Adrenal gland (tissue), 12 donors: ENCODE results near the gene ATF7. TPM values are rescaled to one million over a fixed set of nuclear protein-coding genes. Genes with fewer than 3 reads are reported as not detected.

Source experiments
- DNase-seq, 7 donors: peaks; one replicate each; pipeline ENCODE4 v3.0.0-alpha.2; 2019 to 2020
- H3K27ac ChIP-seq, 5 donors: fragments of 200-600 bp; sonication (generic) in 4 of 5; 1 replicate in 3 of 5; 2 replicates in 2 of 5; pipeline versions ENCODE4 v1.5.1 to v1.8.0; 2016 to 2020; ENCODE audit warnings: mild to moderate bottlenecking in 1 of 5
- H3K27me3 ChIP-seq: fragments of 200-600 bp; 2 replicates; pipeline ENCODE4 v1.8.0; 2021
- H3K36me3 ChIP-seq, 2 donors: fragments of 200-600 bp; replicated peaks in 1 of 2; 1 replicate in 1 of 2; 2 replicates in 1 of 2; pipeline versions ENCODE4 v1.5.1 to v1.8.0; 2018 to 2022
- H3K4me1 ChIP-seq, 2 donors: fragments of 200-600 bp; replicated peaks in 1 of 2; 1 replicate in 1 of 2; 2 replicates in 1 of 2; pipeline versions ENCODE4 v1.5.1 to v1.8.0; 2018 to 2021
- H3K4me3 ChIP-seq, 4 donors: fragments of 200-600 bp; sonication (generic) in 3 of 4; one replicate each; pipeline ENCODE4 v1.5.1; 2016 to 2018
- H3K9me3 ChIP-seq, 3 donors: fragments of 200-600 bp; sonication (generic) in 1 of 3; replicated peaks in 1 of 3; 1 replicate in 2 of 3; 2 replicates in 1 of 3; pipeline versions ENCODE4 v1.5.1 to v1.8.0; 2016 to 2021
- POLR2A ChIP-seq, 2 donors: fragments of 450-650 bp; IDR thresholded peaks; one replicate each; pipeline ENCODE4 v1.6.1; 2017; ENCODE audit warnings: antibody characterized with exemption in 2 of 2, mild to moderate bottlenecking in 2 of 2, moderate library complexity in 1 of 2
- WGBS, 4 donors: extraction: QIAGEN DNeasy Blood & Tissue Kit in 2 of 4; methylation state at CpG; one replicate each; pipeline versions ENCODE4 v1.1.5 to v1.1.7; 2013 to 2017; 5-methylcytosine and 5-hydroxymethylcytosine counted together
- intact Hi-C, 2 donors: fragments of 100-400 bp; cut with DNase I; formaldehyde crosslinking; loops; one replicate each; pipeline versions ENCODE4 v1.14.1 to v1.15.0; 2022 to 2023
- polyA plus RNA-seq, 3 donors: library from polyadenylated mRNA; stranded (reverse); fragments of 200-250 nt in 2 of 3; fragments of 350-450 nt in 1 of 3; fragmentation: Illumina TruSeq in 1 of 3; extraction: RNeasy Lipid Tissue Mini Kit (QIAGEN cat#74804) in 1 of 3; gene quantifications; one replicate each; pipeline ENCODE4 v1.2.3, GENCODE V29; 2013 to 2014
- total RNA-seq, 9 donors: library from RNA; depleted of rRNA in 4 of 9; stranded (reverse); fragments of >200 nt in 4 of 9; fragments of 120-200 nt in 1 of 9; fragmentation: NEBNext Ultra II Directional in 1 of 9; extraction: Animal tissue kit (Norgen Biotek cat#: 25700) in 1 of 9; gene quantifications; one replicate each; pipeline versions ENCODE4 v1.1.0 to v1.2.4, GENCODE V29; 2013 to 2023
- TF ChIP-seq, protein P1 (sequence below), 6 experiments: fragments of 450-650 bp in 4 of 6; fragments of 200-600 bp in 2 of 6; sonication (generic) in 1 of 6; IDR thresholded peaks; 1 replicate in 5 of 6; 2 replicates in 1 of 6; pipeline versions ENCODE4 v1.5.1 to v1.8.0; 2016 to 2021; ENCODE audit warnings: antibody characterized with exemption in 6 of 6, mild to moderate bottlenecking in 2 of 6, moderate library complexity in 1 of 6
- donor health status: healthy with polysubstance abuse.
- donor health status: Bipolar disorder and iron deficiency.
- donor health status: DM: yes; HTN: yes; CAD: no.
- donor health status: DM: no; HTN: no; CAD: no.
- donor health status: DM: no; HTN: no; CAD: no.
- donor health status: DM: yes; HTN: yes; CAD: no.

Gene ATF7
- total and polyA plus RNA-seq, 12 donors, result 12.1 to 41.7 (median 27.5) TPM

DNA sequence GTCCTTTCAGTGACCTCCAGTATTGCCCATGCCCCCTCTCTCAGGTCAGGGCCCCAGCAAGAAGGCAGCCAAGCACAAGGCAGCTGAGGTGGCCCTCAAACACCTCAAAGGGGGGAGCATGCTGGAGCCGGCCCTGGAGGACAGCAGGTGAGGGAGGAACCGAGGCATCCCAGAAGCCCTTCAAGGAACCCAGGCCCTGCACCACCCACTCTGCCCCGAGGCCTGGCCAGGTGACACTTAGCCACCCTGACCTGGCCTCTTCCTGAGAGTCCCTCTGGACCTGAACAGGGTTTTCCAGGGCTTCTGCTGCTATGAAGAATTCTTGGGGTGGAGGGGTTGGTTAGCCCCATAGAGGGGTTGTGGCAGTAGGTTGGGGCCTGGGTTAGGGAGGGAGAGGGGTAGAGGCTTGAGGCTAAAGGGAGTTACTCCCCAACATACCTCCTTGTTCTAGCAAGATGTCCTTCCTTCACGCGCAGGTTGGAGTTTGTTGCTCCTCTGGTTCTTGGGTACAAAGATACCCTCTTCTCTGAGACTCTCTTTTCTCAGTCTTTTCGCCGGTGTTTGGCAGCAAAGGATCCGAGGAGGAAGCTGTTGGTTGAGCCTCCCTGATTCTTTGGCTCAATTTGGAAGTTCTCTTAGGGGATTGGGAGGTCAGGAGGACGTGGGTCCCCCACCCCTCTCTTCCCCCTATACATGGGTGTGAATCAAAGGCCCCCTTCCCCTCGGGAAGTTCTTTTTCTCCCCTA is 123.0 kb downstream of the ATF7 start:
- DNase-seq, result no peak
- H3K27ac ChIP-seq, result peak overlapping the region in 2 of 5 donors; percentile 93 to 99
- H3K9me3 ChIP-seq, result no peaks in the 10 kb centered on the region
- 76 to 90% (median 78%) methylated on average over 7 to 10 of the region's 10 CpGs for WGBS, 4 donors
- no peak overlapping the region for H3K4me3 ChIP-seq
- no peak for TF ChIP-seq POLR2A (IDR thresholded peaks at IDR 0.05)
- TF ChIP-seq, protein P1, sequence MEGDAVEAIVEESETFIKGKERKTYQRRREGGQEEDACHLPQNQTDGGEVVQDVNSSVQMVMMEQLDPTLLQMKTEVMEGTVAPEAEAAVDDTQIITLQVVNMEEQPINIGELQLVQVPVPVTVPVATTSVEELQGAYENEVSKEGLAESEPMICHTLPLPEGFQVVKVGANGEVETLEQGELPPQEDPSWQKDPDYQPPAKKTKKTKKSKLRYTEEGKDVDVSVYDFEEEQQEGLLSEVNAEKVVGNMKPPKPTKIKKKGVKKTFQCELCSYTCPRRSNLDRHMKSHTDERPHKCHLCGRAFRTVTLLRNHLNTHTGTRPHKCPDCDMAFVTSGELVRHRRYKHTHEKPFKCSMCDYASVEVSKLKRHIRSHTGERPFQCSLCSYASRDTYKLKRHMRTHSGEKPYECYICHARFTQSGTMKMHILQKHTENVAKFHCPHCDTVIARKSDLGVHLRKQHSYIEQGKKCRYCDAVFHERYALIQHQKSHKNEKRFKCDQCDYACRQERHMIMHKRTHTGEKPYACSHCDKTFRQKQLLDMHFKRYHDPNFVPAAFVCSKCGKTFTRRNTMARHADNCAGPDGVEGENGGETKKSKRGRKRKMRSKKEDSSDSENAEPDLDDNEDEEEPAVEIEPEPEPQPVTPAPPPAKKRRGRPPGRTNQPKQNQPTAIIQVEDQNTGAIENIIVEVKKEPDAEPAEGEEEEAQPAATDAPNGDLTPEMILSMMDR (IDR thresholded peaks at IDR 0.05), result no peak
- peaks cover 29 to 41% of the 10 kb centered on the region in 2 donors for H3K4me1 ChIP-seq
- intact Hi-C loops, result loop anchor here (5.0 to 10.0 kb wide), 2 partner anchors 51 to 178 kb away; partner anchors contain the start of genes AAAS (in 1 of the 2) and PCBP2 (in 1 of the 2)
- H3K36me3 ChIP-seq, result peaks cover 0 to 32% of the 10 kb centered on the region in 2 donors
- H3K27me3 ChIP-seq, result no peaks in the 10 kb centered on the region

DNA sequence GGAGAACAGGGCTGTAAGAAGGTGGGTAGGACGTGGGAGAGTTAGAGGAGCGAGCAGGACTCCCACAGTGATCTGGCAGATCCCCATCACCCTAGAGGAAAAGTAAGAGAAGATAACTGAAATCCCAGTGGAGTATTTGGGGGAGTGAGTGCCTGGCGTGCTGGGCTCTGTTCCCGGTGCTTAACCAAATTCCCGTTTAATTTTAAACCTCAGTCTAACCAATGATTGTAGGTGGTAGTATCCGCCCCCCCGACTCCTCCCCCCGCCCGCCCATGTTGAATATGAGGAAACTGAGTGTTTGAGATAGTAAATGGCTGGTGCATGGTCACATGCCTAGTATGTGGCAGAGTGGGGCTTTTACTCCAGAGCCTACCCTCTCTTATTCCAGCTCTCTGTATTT is 123.9 kb downstream of the ATF7 start:
- Histone ChIP-seq H3K27me3 (no peaks in the 10 kb centered on the region), H3K4me3 (peak overlapping the region in 1 of 4 donors; percentile 74), H3K4me1 (peaks cover 29 to 42% of the 10 kb centered on the region in 2 donors), H3K27ac (peak overlapping the region in 2 of 5 donors; percentile 93 to 99), H3K36me3 (peaks cover 0 to 30% of the 10 kb centered on the region in 2 donors), H3K9me3 (no peaks in the 10 kb centered on the region)
- TF ChIP-seq, protein P1 (IDR thresholded peaks at IDR 0.05), result no peak
- no peak for TF ChIP-seq POLR2A (IDR thresholded peaks at IDR 0.05)
- intact Hi-C loops, result loop anchor here (5.0 to 10.0 kb wide), 2 partner anchors 50 to 178 kb away; partner anchors contain the start of genes AAAS (in 1 of the 2) and PCBP2 (in 1 of the 2)
- 63 to 80% (median 65%) methylated on average over 9 of the region's 9 CpGs for WGBS, 4 donors
- peak in 2 of 7 donors; percentile 16 to 62 for DNase-seq

- peak overlapping the region in 3 of 4 donors; percentile 53 to 74 (median 57) for H3K4me3 ChIP-seq
- H3K9me3 ChIP-seq, result no peaks in the 10 kb centered on the region
- H3K27ac ChIP-seq, result peak overlapping the region; percentile 92 to 100 (median 99)
- WGBS, 4 donors, result 58 to 71% (median 60%) methylated on average over 4 to 10 of the region's 10 CpGs
- peaks cover 29 to 46% of the 10 kb centered on the region in 2 donors for H3K4me1 ChIP-seq
- H3K27me3 ChIP-seq, result no peaks in the 10 kb centered on the region
- DNase-seq, result peak in 1 of 7 donors; percentile 59
- H3K36me3 ChIP-seq, result peaks cover 0 to 24% of the 10 kb centered on the region in 2 donors
- TF ChIP-seq POLR2A (IDR thresholded peaks at IDR 0.05), result no peak
- TF ChIP-seq, protein P1 (IDR thresholded peaks at IDR 0.05), result no peak
- intact Hi-C loops, result loop anchor here (5.0 to 10.0 kb wide), 2 partner anchors 49 to 177 kb away; partner anchors contain the start of genes AAAS (in 1 of the 2) and PCBP2 (in 1 of the 2)
Measured at GRCh38 chr12:53501615-53502181, 124.5 kb downstream of the ATF7 start.
